NCI-H2029 treated with DMSO at 0.1 percent for 48 hours (cell line): ENCODE results near the gene DNAJA4.

Experiments used
- DNase-seq: peaks from one replicate; lab custom pipeline; 2025; lab: John Stamatoyannopoulos, UW

Gene DNAJA4

DNA sequence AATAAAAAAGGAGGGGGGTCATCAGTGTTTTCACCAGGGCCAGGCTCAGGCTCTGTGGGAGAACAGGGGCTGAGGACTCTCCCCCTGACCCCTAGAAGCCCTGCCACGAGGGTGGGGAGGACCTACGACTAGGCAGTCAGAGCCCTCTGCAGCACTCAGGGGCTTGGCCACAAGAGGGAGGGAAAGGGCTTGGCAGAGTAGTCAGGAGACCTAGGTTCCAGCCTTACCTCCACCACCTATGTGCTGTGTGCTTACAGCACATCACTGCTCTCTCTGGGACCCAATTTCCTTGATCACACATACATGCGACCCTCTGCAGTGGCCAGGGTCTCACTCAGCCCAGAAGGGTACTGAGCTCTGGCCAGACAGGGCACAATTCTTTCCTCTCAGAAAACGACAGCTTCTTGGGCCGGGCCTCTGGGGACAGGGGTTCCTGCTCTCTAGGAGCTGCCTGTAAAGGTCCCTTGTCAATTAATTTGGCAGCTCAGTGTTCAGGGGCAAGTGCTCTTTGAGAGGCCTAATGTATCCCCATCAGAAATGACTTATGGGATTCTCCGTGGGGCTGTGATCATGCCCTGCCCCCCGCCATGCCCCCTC lies 51.4 kb downstream of the DNAJA4 start:
- DNase-seq = no peak

DNA sequence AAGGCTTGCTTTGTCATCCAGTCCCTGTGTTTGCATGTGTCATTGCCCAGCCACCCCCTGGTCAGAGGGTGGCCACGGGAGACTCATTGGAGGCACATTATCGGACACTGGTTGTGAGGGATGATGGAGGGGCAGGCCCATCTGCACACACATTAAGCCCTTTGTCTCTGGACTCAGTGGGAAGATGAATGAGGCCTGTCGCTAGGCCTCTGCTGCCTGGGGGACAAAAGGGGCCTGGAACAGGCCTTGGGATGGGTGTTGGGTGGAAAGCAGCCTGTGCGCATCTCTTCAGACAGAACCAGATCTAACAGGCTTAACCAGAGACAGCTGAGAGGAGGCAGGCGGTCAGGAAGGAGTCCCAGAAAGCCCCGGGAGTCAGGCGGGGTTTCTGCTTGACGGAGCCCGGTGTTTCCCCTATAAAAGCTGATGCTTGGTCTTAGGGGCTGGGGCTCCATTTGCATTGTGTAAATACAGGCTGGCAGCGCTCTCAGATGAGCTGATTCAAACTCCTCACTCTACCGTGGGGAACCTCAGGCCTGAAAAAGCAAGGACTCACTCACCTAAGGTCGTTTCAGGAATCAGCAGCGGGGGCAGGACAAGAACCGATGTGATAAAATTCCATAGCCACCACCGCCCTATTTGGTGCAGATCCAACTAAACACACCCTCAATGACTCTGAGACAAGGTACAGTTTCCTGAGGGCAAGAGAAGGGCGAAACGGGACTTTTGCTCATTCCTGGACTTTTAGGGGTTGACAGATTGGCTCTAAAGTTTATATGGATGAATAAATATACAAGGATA lies 52.1 kb downstream of the DNAJA4 start:
- DNase-seq = no peak

DNA sequence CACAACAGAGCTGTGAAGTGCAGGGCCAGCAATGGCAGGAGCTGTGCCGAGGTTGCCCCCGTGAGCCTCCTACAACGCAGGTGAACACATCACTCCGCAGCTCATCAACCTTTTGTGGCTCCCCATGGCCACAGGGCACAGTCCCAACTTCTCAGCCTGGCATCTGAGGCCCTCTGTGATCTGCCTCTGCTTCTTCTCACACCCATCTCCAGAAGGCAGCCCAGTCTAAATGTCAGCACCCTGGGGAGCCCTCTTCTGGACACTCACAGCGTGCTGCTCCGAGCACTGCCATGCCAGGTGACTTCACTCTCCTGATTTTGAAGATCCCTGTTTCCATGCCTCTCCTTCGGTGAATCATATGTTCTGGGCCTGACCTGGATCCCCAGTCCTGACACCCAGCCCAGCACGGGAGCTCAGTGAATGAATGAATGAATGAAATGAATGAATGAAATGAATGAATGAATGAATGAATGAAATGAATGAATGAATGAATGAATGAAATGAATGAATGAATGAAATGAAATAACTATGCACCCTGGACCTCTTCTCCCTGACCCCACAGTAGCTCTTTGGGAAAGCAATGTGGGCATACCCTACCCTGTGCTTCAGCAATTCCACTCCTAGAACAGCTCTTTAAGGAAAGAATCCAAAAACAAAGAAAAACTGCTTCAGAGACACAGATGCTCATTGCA lies 52.9 kb downstream of the DNAJA4 start:
- no peak for DNase-seq

DNA sequence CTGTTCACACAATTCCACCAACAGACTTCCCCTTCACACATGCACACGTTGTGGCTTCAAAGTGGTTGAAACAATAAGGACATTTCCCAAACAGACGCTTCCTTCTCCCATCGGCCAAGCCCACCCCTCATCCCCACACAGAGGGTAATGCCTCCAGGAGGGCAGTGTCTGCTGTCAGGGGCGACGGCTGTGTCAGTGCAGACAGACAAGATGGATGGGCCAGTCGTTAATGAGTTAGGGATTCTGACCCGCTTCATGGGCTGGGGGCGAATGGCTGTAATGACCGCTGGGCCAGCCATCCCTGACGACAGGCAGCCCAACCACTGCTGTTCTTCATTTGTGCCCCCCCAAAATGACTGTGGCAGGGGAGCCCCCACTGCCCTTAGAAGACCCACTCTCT lies 55.2 kb downstream of the DNAJA4 start:
- DNase-seq = no peak

DNA sequence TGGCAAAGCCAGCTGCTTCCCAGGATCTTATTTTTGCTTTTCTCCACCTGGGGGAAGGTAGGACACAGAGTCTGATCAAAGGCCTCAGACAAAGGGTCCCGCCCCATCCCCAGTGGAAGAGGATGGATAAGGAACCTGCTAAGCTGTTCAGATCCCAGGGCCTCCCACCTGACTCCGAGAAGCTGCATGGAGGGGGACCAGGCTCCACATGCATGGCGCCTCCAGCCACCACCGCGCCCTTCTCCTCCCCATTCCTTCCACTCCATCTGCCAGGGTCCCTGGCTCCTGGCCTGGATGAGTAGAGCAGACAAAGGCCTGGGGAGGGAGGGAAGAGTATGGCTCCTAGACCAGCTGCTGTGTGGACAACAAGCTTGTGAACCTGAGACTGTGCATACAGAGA lies 55.8 kb downstream of the DNAJA4 start:
- no peak for DNase-seq

DNA sequence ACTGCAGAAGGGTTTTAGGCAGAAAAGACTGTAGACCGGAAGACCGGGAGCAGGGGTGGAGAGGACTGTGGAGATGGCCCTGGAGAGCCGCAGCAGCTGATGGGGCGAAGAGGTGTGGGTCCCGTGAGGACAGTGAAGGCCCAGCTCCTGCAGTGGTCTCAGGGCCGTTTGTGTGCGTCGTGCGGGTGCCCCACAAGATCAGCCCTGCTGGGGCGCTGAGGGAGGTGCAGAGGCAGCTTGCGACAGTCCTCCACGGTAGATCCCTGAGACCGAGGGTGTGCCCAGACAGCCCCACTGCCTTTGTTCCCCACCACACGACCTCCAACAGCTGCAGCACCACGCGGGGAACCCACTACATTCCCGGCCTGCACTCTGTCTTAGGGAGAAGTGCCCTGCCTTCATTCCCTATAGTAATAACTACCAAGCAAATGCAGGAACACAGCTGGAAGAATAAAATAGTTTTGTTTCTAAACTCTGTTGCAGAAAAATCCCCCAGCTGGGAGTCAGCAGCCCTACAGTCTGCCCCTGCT lies 56.7 kb downstream of the DNAJA4 start:
- no peak for DNase-seq

DNA sequence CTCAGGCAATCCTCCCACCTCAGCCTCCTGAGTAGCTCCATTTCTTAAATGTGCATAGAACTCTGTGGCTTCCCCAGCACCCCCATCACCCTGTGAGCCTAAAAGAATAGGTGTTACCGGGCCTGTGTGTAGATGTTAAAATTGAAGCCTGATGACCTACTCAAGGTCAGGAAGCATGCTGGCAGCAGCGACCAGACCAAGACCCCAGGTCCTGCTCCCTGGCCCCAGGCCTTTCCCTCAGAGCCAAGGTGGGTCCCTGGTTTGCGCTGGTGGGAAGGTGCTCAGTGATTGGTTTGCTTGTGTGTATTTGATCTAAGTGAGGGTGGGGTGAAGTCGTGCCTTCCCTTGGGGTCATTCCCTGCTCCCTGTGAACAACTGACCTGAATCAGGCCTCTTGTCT lies 57.4 kb downstream of the DNAJA4 start:
- DNase-seq = no peak

DNA sequence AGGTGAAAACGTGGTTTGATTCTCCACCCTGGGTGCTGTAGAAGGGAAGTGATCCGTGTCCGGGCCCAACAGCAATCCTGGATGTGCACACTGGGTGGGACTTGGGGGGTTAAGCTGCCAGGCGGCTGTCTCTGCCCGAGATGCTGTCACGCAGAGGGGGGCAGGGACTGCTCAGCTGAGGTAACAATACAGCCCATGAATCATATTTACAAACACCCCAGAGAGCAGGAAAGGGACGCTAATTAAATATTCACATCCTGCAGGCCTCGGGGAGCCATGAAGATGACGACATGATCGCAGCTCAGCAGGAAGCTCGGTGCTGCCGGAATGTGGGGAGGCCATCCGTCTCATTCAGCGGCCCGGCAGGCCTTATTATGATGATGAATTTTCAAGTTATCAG lies 57.9 kb downstream of the DNAJA4 start:
- no peak for DNase-seq

DNA sequence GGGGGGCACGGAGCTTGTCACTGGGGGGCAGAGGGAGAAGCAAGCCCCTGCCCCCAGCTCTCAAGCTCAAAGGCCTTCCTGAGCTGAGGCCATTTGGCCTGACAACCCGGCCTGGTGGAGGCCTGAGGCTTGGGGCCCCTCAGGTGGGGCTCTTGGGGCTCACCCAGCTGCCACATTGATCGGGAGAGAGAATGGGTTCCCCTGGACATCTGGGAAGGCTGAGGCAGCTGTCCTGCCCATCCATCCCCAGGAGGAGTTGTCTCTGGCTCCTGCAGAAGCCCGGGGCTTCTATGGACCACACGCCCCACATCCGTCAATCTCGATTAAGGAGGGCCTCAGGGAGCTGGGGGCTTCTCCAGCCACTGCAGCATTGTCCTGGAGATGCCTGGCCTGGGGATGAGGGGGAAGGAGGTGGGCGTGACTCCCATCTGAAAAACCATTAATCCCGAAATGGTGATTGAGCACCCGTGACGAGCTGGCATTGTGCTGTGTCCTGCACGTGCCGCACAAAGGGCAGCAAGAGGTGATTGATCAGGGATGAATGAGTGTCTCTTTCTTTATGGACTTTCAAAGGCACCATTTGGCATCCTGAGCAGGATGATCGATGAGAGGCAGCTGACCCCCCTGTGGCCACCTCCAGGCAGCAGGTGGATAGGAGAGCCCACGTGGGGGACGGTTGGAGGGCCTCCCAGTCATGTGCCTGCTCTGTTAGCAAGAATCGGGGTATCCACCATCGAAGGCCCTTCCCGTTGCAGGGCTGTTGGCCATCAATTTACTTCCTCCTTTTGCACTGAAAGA lies 58.6 kb downstream of the DNAJA4 start:
- DNase-seq = no peak

DNA sequence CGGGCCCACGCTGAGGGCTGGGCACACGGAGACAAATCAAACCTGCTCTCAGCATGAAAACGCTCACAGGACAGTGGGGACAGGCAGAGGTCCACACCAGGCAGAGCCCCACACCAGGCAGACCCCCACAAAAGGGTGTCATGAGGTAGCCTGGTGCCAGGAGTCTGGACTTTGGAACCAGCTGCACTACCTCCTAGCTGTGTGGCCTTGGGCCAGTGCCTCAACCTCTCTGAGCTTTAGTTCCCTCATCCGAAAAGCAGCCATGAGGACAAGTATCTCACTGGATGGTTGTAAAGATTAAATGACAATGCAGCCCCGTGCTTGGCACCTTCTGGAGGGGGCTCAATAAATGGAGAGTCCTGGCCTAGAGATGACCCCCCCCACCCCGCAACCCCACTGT lies 59.3 kb downstream of the DNAJA4 start:
- no peak for DNase-seq

DNA sequence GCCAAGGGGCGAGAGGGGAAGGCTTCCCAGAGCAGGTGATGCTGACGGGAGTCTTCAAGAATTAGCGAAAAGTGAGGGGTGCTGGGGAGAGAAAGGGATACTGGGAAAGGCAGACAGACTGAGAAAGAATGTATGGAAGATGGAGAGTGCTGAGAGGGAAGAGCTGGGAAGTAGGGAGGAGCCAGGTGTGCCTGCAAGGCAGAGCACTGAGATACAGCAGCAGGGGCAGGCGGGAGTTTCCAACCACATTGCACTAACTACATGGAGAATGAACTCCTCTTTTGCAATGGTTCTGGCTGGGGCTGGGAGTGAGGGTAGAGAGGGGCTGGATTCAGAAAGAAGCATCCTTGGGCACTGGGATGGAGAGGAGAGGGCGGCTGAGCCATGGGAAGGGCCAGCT lies 59.8 kb downstream of the DNAJA4 start:
- no peak for DNase-seq

DNA sequence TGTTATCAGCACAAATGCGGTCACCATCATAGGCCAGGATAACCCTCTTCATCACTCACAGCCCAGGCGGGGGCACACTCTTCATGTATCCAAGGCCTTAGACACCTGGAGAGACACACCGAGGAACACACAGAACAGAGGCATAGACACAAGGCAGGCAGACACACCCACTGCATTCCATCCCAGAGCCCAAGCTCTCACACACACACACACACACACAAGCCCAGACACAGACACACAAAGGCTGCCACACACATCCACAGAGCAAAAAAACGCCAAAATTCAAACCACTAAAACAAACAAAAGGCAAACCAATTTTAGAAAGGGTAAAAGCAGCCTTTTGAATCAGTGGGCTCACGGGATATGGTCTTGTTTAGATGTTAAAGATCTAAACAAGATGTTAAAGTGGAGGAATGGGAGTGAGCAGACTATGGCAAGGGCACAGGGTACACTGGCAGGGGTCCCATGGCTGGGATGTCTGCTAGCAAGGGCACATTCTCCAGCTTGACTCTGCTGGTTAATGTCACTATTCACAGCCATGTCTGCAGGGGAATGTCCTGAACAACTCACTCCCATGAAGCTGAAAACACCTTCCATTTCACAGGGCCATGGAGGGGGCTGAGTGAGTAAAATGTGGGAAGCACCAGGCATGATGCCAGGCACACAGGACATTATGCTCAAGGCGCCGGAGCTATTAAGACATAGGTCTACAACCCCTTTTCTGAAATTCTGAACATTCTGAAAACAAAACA lies 60.9 kb downstream of the DNAJA4 start:
- DNase-seq = no peak

DNA sequence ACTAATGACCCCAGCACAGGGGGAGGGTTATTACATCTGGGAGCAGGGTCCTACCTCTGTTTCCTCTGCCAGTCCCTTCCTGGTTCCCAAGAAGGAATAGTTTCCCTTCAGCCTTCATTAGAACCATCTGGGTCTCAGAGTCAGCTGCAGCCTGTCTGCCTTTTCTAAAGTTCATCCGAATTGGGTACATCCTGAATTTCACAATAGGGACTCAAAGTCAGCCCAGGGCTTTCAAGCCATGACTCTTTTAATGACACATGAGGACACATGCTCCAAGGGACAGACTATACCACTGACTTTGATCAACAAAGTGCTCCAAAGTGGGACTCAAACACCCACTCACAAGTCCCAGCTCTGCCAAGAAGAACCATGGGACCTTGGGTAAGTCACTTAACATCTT lies 63.1 kb downstream of the DNAJA4 start:
- no peak for DNase-seq

DNA sequence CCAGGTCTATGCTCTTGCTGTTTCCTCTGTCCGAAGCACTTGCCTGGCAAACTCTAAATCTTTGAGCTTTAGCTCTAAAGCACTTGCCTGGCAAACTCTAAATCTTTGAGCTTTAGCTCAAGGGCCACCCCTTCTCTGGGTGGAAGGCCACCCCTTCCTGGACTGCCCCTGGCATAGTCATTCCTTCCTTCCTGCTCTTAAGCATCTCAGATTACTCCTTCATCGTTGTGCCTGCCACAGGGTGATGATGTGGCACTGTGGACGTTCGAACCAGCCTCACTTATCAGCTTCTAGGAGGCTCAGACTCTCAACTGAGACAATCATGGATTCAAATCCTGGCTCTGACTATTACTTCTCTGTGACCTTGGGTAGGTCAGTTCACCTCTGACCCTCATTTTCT lies 65.3 kb downstream of the DNAJA4 start:
- DNase-seq = no peak
